ENCODE data around the gene ZCCHC8. TPM values are rescaled to one million over a fixed set of nuclear protein-coding genes. Genes with fewer than 3 reads are reported as not detected.
A peak's percentile ranks its signal among the peaks of the same experiment; 100 is the strongest.

Gene ZCCHC8
- total and polyA plus RNA-seq, 7 donors = 10.2 to 21.4 (median 16.8) TPM

- Histone ChIP-seq H3K27ac (peak within 1 kb of the TSS; percentile 97 to 100 (median 100)), H3K4me3 (peak within 1 kb of the TSS; percentile 78 to 99 (median 88)), H3K27me3 (no peaks in the 10 kb centered on the region), H3K9me3 (no peaks in the 10 kb centered on the region), H3K4me1 (peaks cover 0 to 54% (median 47%) of the 10 kb centered on the region in 4 donors), H3K36me3 (no peaks in the 10 kb centered on the region)
- DNase-seq = peak; percentile 82
- 0% methylated on average over 118 of the region's 118 CpGs for WGBS, 2 donors
- intact Hi-C loops (cut with DNase I) = loop anchor here (1.0 to 5.0 kb wide), 3 partner anchors 22 to 60 kb away; no protein-coding TSS in a partner anchor
- TF ChIP-seq POLR2A (IDR thresholded peaks at IDR 0.05) (no peak), POLR2AphosphoS5 (IDR thresholded peaks at IDR 0.05) (peak; percentile 46 to 91 (median 72))
- TF ChIP-seq, protein P1, sequence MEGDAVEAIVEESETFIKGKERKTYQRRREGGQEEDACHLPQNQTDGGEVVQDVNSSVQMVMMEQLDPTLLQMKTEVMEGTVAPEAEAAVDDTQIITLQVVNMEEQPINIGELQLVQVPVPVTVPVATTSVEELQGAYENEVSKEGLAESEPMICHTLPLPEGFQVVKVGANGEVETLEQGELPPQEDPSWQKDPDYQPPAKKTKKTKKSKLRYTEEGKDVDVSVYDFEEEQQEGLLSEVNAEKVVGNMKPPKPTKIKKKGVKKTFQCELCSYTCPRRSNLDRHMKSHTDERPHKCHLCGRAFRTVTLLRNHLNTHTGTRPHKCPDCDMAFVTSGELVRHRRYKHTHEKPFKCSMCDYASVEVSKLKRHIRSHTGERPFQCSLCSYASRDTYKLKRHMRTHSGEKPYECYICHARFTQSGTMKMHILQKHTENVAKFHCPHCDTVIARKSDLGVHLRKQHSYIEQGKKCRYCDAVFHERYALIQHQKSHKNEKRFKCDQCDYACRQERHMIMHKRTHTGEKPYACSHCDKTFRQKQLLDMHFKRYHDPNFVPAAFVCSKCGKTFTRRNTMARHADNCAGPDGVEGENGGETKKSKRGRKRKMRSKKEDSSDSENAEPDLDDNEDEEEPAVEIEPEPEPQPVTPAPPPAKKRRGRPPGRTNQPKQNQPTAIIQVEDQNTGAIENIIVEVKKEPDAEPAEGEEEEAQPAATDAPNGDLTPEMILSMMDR (IDR thresholded peaks at IDR 0.05) = peak in 3 of 4 experiments; percentile 12 to 55 (median 20)
Measured at GRCh38 chr12:122421821-122422729, 78.7 kb downstream of the ZCCHC8 start, which contains the start of gene CLIP1. Gene CLIP1 (minus strand): TSS chr12:122422669. CDS start chr12:122380452, 42,217 bp downstream.

Small RNA genes lying within 50 kb of the gene (small RNA-seq; reads per million reads assigned to genes)
- gene RF00411 = 0 reads per million in 3 donors

Other genes with a start within 250 kb of the ZCCHC8 start
- 10 to 100 TPM; 13.0 to 17.8 (median 16.4) TPM for gene VPS33A, start 234.4 kb downstream of the ZCCHC8 start, total RNA-seq
- gene VPS33A, start 234.4 kb downstream of the ZCCHC8 start, polyA plus RNA-seq = 10 to 100 TPM in 2 of 3 donors, 1 to 10 TPM in 1; 9.6 to 17.0 (median 10.6) TPM
- gene CLIP1, start 78.3 kb downstream of the ZCCHC8 start, total RNA-seq = 100 to 1,000 TPM; 159 to 257 (median 196) TPM
- gene CLIP1, start 78.3 kb downstream of the ZCCHC8 start, polyA plus RNA-seq = 10 to 100 TPM; 16.8 to 20.1 (median 19.5) TPM
- 10 to 100 TPM; 60.9 to 79.9 (median 68.8) TPM for gene RSRC2, start 26.0 kb upstream of the ZCCHC8 start, total RNA-seq
- 10 to 100 TPM; 38.4 to 56.2 (median 52.1) TPM for gene RSRC2, start 26.0 kb upstream of the ZCCHC8 start, polyA plus RNA-seq
- 10 to 100 TPM in 2 of 4 donors, 1 to 10 TPM in 2; 5.8 to 13.8 (median 9.1) TPM for gene KNTC1, start 26.3 kb upstream of the ZCCHC8 start, total RNA-seq
- gene KNTC1, start 26.3 kb upstream of the ZCCHC8 start, polyA plus RNA-seq = 10 to 100 TPM in 1 of 3 donors, 1 to 10 TPM in 2; 3.0 to 14.4 (median 3.2) TPM
- under 1 TPM in 1 of 4 donors, not detected in 3; 0.36 TPM for gene HCAR2, start 202.4 kb upstream of the ZCCHC8 start, total RNA-seq
- gene HCAR2, start 202.4 kb upstream of the ZCCHC8 start, polyA plus RNA-seq = under 1 TPM; 0.60 to 0.98 (median 0.92) TPM
- gene HCAR3, start 215.9 kb upstream of the ZCCHC8 start, total RNA-seq = under 1 TPM in 1 of 4 donors, not detected in 3; 0.14 TPM
- under 1 TPM; 0.60 to 0.69 (median 0.67) TPM for gene HCAR3, start 215.9 kb upstream of the ZCCHC8 start, polyA plus RNA-seq
- gene HCAR1, start 229.9 kb upstream of the ZCCHC8 start, total RNA-seq = under 1 TPM in 1 of 4 donors, not detected in 3; under 0.01 TPM
- gene HCAR1, start 229.9 kb upstream of the ZCCHC8 start, polyA plus RNA-seq = under 1 TPM in 1 of 3 donors, not detected in 2; 0.12 TPM

All from sigmoid colon (tissue), 7 donors.